GM19372 (cell line): Measurements from ENCODE around the gene CD300LF.

Experiments
- ATAC-seq: cut with Tn5 transposase; IDR thresholded peaks from one replicate; pipeline ENCODE4 v1.9.1; 2021; ENCODE audit warnings: mild to moderate bottlenecking, low read depth, moderate library complexity; ENCODE audit not compliant: unreplicated experiment

Gene CD300LF

DNA sequence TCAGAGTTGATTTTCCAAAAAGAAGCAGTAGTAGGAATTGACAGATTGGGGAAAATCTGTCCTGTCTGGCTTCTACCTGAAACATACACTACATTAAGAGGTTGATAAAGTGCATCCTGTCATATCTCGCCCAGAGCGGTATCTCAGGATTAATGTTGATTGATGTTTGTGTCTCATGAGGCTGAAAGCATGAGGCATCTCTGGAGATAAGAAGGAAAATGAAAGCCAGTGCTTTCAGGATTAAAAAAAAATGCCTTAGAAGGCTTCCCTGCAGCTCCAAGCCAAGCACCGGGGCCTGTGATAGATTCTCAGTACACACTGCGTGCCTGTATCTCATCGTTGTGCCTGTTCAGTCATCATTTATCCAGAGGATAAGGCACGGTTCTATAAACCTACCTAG, 62.8 kb downstream of the CD300LF start:
- no peak for ATAC-seq

DNA sequence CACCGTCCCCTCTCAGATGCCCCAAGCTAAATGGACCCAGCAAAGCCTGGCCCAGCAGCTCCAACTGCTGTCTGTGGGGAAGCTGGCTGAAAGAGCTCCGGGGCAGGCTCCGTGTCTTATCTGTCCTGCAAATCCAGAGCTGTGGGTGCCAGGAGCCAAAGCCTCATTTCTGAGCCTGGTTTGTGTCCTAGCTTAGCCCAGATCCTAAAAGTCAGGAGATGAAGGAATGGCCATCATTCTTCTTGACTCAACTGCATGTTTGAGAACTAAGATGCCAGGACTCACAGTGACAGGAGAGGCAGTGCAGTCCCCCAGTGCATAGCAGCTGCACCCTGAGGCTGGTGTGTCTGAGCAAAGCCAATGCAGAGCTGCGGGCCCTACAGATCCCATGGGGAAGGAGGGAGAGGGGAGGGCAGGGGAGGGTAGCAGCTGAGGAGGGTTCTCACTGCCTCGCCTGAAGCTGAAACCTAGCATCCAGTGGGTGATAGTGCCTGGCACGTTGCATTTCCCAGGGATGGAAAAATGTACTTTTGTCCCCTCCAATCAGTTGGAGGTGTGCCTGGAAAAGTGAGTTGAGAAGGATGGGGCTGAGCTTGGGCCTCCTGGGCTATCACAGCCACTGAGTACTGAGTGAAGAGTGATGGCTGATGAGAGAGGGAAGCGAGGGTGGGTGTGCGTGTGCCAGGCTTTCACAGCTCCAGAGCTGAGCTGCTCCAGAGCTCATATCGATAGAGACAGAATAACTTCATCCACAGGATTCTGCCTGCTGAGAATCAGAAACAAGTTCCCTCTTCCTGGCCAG, 64.7 kb downstream of the CD300LF start:
- no peak for ATAC-seq

DNA sequence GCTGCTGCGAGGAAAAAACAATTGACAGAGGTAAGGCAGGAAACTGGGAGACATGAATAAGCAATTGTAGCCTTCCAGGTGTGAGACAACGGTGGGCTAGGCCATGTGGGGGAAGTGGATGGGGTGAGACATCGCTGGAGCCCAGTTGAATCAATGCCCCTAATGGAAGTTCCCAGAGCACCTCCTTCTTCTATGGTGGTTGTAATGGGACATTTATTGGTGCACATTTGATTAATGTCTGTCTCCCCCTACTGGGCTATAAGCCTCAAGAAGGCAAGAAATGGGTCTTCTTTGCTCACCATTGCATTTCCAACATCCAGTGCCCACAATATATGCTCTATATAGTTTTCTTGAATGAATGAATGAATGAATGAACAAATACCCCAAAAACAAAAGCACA, 66.5 kb downstream of the CD300LF start:
- ATAC-seq, result no peak

DNA sequence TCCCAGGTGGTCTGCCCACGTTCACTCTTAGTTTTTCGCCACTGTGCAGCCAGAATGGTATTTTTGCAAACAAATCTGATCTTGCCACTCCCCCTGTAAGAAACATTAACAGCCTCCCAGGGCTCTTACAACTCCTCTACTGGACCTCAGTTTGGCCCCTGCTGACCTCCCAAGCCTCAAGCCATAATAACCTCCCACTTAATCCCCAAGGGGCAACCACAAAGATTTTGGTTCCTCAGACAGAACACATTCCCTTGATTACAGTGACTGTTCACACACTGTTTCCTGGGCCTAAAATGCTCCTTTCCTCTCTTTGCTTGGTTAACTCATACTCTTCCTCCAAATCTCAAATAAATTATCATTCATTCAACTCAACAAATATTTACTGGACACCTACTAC, 67.7 kb downstream of the CD300LF start:
- no peak for ATAC-seq

DNA sequence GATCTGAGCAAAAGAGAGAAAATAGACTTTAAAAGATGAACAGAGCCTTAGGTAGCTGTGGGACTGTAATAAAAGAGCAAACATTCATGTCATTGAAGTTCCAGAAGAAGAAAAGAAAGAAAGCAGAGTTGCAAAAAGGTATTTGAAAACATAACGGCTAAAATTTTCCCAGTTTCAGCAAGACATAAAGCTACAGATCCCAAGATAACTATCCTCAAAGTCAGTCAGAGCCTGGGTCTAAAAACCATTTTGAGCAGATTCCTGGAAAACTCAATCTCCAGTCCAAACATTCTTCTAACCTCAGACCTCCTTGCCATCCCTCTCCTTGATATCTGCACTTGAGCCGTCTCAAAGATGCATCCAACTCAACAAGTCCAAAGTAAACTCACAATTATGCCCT, 68.3 kb downstream of the CD300LF start:
- ATAC-seq, result no peak
